Neuronal stem cell (in vitro differentiated cells): ENCODE data around the gene CAST.
A peak's percentile ranks its signal among the peaks of the same experiment; 100 is the strongest.

ENCODE experiments used
- DNase-seq: peaks from one replicate; pipeline ENCODE4 v3.0.0-alpha.2; 2013; ENCODE audit warnings: low spot score
- H2AFZ ChIP-seq: one replicate; pipeline ENCODE4 v1.6.1; 2013; ENCODE audit warnings: mild to moderate bottlenecking, low read length, inconsistent platforms
- H2AK5ac ChIP-seq: 2 replicates; pipeline ENCODE4 v1.6.1; 2013; ENCODE audit warnings: low read depth, mild to moderate bottlenecking, inconsistent platforms, low read length, moderate library complexity, mixed read lengths
- H2BK120ac ChIP-seq: 2 replicates; pipeline ENCODE4 v1.6.1; 2013; ENCODE audit warnings: low read depth, mild to moderate bottlenecking, inconsistent platforms, low read length, moderate library complexity, mixed read lengths
- H2BK12ac ChIP-seq: one replicate; pipeline ENCODE4 v1.6.1; 2013; ENCODE audit warnings: low read length, inconsistent platforms
- H2BK15ac ChIP-seq: 2 replicates; pipeline ENCODE4 v1.6.1; 2013; ENCODE audit warnings: mild to moderate bottlenecking, low read length, inconsistent platforms, mixed read lengths
- H2BK5ac ChIP-seq: one replicate; pipeline ENCODE4 v1.6.1; 2013; ENCODE audit warnings: inconsistent platforms, mild to moderate bottlenecking, low read length, moderate library complexity
- H3K14ac ChIP-seq: one replicate; pipeline ENCODE4 v1.6.1; 2013; ENCODE audit warnings: low read length, inconsistent platforms
- H3K18ac ChIP-seq: 2 replicates; pipeline ENCODE4 v1.6.1; 2013; ENCODE audit warnings: low read length, inconsistent platforms
- H3K23ac ChIP-seq: 2 replicates; pipeline ENCODE4 v1.6.1; 2013; ENCODE audit warnings: low read depth, mild to moderate bottlenecking, mixed read lengths, low read length, inconsistent platforms; ENCODE audit not compliant: poor library complexity
- H3K27ac ChIP-seq: replicated peaks from 3 replicates; pipeline ENCODE4 v1.5.1; 2013; ENCODE audit warnings: low read length, inconsistent platforms
- H3K27me3 ChIP-seq, 3 experiments: 2 replicates each; pipeline ENCODE4 v1.6.1; 2013; ENCODE audit warnings: low read length in 3 of 3, mild to moderate bottlenecking in 2 of 3, inconsistent platforms in 1 of 3, low read depth in 1 of 3, mixed read lengths in 1 of 3, moderate library complexity in 1 of 3; ENCODE audit not compliant: control insufficient read depth in 3 of 3, insufficient read depth in 3 of 3
- H3K36me3 ChIP-seq, 2 donors: replicated peaks in 1 of 2; 2 replicates each; pipeline ENCODE4 v1.6.1; 2013; ENCODE audit warnings: low read length in 2 of 2; ENCODE audit not compliant: control insufficient read depth in 2 of 2, insufficient read depth in 2 of 2
- H3K4ac ChIP-seq: 2 replicates; pipeline ENCODE4 v1.6.1; 2013; ENCODE audit warnings: inconsistent platforms, mild to moderate bottlenecking, low read length, moderate library complexity
- H3K4me1 ChIP-seq, 2 donors: 1 replicate in 1 of 2; 2 replicates in 1 of 2; pipeline ENCODE4 v1.6.1; 2013; ENCODE audit warnings: low read length in 2 of 2, low read depth in 1 of 2; ENCODE audit not compliant: control insufficient read depth in 2 of 2, insufficient read depth in 1 of 2
- H3K4me2 ChIP-seq: one replicate; pipeline ENCODE4 v1.6.1; 2013; ENCODE audit warnings: mild to moderate bottlenecking, low read length, inconsistent platforms; ENCODE audit not compliant: insufficient read depth, poor library complexity, severe bottlenecking
- H3K4me3 ChIP-seq, 2 donors: 2 replicates each; pipeline ENCODE4 v1.5.1; 2013; ENCODE audit warnings: low read length in 2 of 2, mild to moderate bottlenecking in 2 of 2, inconsistent platforms in 1 of 2, moderate library complexity in 1 of 2
- H3K79me1 ChIP-seq: one replicate; pipeline ENCODE4 v1.6.1; 2013; ENCODE audit warnings: low read depth, mild to moderate bottlenecking, inconsistent platforms, low read length, moderate library complexity
- H3K9ac ChIP-seq: one replicate; pipeline ENCODE4 v1.6.1; 2013; ENCODE audit warnings: mild to moderate bottlenecking, low read depth, low read length, inconsistent platforms; ENCODE audit not compliant: poor library complexity
- H3K9me3 ChIP-seq, 2 donors: replicated peaks in 1 of 2; 2 replicates each; pipeline versions ENCODE3 to v1.6.1; 2013; ENCODE audit warnings: low read length in 2 of 2, mild to moderate bottlenecking in 2 of 2, inconsistent platforms in 1 of 2, low read depth in 1 of 2, mixed read lengths in 1 of 2, moderate library complexity in 1 of 2; ENCODE audit not compliant: control insufficient read depth in 2 of 2, insufficient read depth in 1 of 2
- H4K8ac ChIP-seq: one replicate; pipeline ENCODE4 v1.6.1; 2013; ENCODE audit warnings: low read depth, mild to moderate bottlenecking, inconsistent platforms, low read length, moderate library complexity
- H4K91ac ChIP-seq: one replicate; pipeline ENCODE4 v1.6.1; 2013; ENCODE audit warnings: low read length, low read depth, mild to moderate bottlenecking, inconsistent platforms; ENCODE audit not compliant: poor library complexity
- WGBS, 2 donors: extraction: QIAGEN DNeasy Blood & Tissue Kit; methylation state at CpG; one replicate each; pipeline ENCODE4 v1.1.7; 2013; ENCODE audit warnings: missing lambda C conversion rate in 2 of 2, mixed read lengths in 1 of 2; ENCODE audit not compliant: insufficient read length in 2 of 2, insufficient replicate concordance in 1 of 2; ENCODE audit errors: extremely low coverage in 2 of 2; 5-methylcytosine and 5-hydroxymethylcytosine counted together

The CAST gene

DNA sequence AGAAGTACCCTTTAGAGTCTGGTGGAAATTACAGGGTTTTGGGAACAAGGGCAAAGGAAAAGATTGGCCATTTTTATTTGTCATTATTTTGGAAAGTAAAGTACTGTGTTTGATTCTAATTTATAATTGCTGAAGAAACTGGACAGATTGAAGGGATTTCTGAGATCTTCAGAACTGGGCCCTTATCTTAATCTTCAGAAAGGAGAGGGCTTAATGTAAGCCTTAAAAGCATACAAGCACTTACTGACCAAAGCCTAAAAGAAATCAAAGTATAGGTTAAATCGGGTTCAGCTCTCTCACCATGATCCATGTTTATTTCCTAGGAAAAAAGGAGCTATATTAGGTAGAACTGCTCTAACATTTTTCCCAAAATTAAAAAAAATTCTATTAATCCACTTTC lies 109.9 kb downstream of the CAST start:
- DNase-seq, result no peak
- no peak overlapping the region for H4K91ac ChIP-seq
- no peak overlapping the region for H3K14ac ChIP-seq
- H3K27me3 ChIP-seq, result no peaks in the 10 kb centered on the region
- H2AK5ac ChIP-seq, result no peak overlapping the region
- no peak overlapping the region for H3K4ac ChIP-seq
- no CpG with 5 or more reads among the region's 1 CpG for WGBS, 2 donors
- no peak overlapping the region for H3K9ac ChIP-seq
- no peak overlapping the region for H3K27ac ChIP-seq
- no peak overlapping the region for H2BK120ac ChIP-seq
- no peak overlapping the region for H4K8ac ChIP-seq
- no peak overlapping the region for H2BK12ac ChIP-seq
- no peak overlapping the region for H3K23ac ChIP-seq
- H2BK15ac ChIP-seq, result no peak overlapping the region
- peaks cover 0 to 2% of the 10 kb centered on the region in 2 donors for H3K4me1 ChIP-seq
- H3K4me2 ChIP-seq, result no peak overlapping the region
- H2BK5ac ChIP-seq, result no peak overlapping the region
- H3K79me1 ChIP-seq, result no peaks in the 10 kb centered on the region
- H3K4me3 ChIP-seq, result no peak overlapping the region
- H2AFZ ChIP-seq, result no peak overlapping the region
- H3K9me3 ChIP-seq, result no peaks in the 10 kb centered on the region
- H3K18ac ChIP-seq, result no peak overlapping the region
- peaks cover 2 to 99% of the 10 kb centered on the region in 2 donors for H3K36me3 ChIP-seq

DNA sequence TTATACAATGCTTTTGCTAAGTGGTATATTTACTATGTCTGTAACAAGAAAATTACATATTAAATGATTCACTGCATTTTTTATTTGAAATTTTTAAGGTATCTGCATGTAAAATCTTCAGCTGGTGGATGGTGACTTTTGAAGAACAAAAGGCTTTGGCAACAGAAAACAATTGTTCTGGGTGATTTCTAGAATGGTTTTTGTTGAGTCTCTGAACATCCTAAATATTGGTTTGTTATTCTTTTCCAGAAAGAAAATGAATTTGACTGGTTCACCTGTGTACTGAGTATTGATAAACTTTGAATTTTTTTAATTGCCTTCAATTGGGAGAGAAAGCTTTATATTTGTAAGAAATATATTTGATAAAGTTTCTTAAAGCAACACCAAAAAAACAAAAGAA lies 110.4 kb downstream of the CAST start:
- Histone ChIP-seq H3K36me3 (peaks cover 2 to 98% of the 10 kb centered on the region in 2 donors), H3K18ac (no peak overlapping the region), H3K9me3 (no peaks in the 10 kb centered on the region), H3K23ac (no peak overlapping the region), H2BK15ac (no peak overlapping the region), H2AFZ (no peak overlapping the region), H4K91ac (no peak overlapping the region), H2AK5ac (no peak overlapping the region), H3K27me3 (no peaks in the 10 kb centered on the region), H2BK12ac (no peak overlapping the region), H3K4me3 (no peak overlapping the region), H3K79me1 (no peaks in the 10 kb centered on the region), H2BK5ac (no peak overlapping the region), H3K4me2 (no peak overlapping the region), H2BK120ac (no peak overlapping the region), H3K27ac (no peak overlapping the region), H3K4ac (no peak overlapping the region), H3K9ac (no peak overlapping the region), H3K14ac (no peak overlapping the region), H4K8ac (no peak overlapping the region), H3K4me1 (peaks cover 0 to 2% of the 10 kb centered on the region in 2 donors)
- DNase-seq, result no peak

DNA sequence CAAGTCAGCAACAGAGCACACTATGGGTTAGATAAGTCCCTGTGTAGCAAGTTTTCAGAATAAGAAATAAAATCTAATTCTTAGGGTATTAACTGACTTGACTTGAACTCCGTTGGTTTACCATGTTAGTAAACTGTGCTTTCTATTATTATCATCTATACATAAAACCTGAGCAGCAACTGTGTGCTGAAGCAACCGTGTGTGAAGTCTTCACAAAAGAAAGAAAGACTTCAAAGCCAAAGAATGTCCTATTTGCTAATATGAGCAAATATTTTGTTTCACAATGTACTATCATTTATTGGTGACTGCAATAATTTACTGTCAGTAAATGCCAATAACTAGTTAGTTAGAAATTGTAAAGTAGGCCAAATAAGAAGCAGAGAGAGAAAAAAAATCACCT lies 112.9 kb downstream of the CAST start:
- H3K4ac ChIP-seq, result no peak overlapping the region
- H3K23ac ChIP-seq, result no peak overlapping the region
- DNase-seq, result no peak
- no peak overlapping the region for H2BK12ac ChIP-seq
- no peak overlapping the region for H4K8ac ChIP-seq
- H3K14ac ChIP-seq, result no peak overlapping the region
- H2BK120ac ChIP-seq, result no peak overlapping the region
- H2AK5ac ChIP-seq, result no peak overlapping the region
- WGBS, 2 donors, result no CpG with 5 or more reads among the region's 2 CpGs
- no peak overlapping the region for H3K9ac ChIP-seq
- no peak overlapping the region for H4K91ac ChIP-seq
- no peak overlapping the region for H2BK5ac ChIP-seq
- no peaks in the 10 kb centered on the region for H3K79me1 ChIP-seq
- H3K9me3 ChIP-seq, result no peaks in the 10 kb centered on the region
- no peak overlapping the region for H3K4me2 ChIP-seq
- H3K18ac ChIP-seq, result no peak overlapping the region
- peaks cover 0 to 2% of the 10 kb centered on the region in 2 donors for H3K4me1 ChIP-seq
- peaks cover 0 to 98% of the 10 kb centered on the region in 2 donors for H3K36me3 ChIP-seq
- no peak overlapping the region for H2BK15ac ChIP-seq
- no peak overlapping the region for H3K4me3 ChIP-seq
- H3K27me3 ChIP-seq, result no peaks in the 10 kb centered on the region
- H3K27ac ChIP-seq, result no peak overlapping the region
- H2AFZ ChIP-seq, result no peak overlapping the region

DNA sequence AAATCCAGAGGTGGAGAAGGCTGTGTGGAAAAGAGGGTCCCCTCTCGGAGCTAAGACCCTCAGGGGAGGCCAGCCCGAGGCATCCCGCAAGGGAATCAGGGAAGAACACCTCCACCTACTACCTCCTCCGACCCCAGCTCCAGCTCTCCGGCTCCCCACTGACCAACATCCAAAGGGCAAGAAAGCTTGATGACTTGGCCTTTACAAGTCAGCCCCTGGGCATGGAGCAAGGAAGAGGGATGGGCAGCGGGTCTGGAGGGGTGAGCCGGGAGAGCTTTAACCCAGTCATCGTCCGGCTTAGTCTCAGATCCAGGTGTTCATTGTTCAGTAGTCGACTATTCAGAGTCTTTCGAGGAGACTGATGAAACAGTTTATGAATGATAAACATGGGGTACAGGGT lies 113.5 kb downstream of the CAST start:
- no peak overlapping the region for H3K18ac ChIP-seq
- no peak overlapping the region for H3K4me3 ChIP-seq
- no peak for DNase-seq
- no peaks in the 10 kb centered on the region for H3K79me1 ChIP-seq
- H3K23ac ChIP-seq, result no peak overlapping the region
- H2BK15ac ChIP-seq, result no peak overlapping the region
- peak overlapping the region; percentile 51 for H2AK5ac ChIP-seq
- no peaks in the 10 kb centered on the region for H3K27me3 ChIP-seq
- no peak overlapping the region for H3K4me2 ChIP-seq
- H3K4ac ChIP-seq, result no peak overlapping the region
- no peak overlapping the region for H2BK120ac ChIP-seq
- no peaks in the 10 kb centered on the region for H3K9me3 ChIP-seq
- no peak overlapping the region for H2BK12ac ChIP-seq
- H4K8ac ChIP-seq, result no peak overlapping the region
- H3K14ac ChIP-seq, result no peak overlapping the region
- no peak overlapping the region for H2AFZ ChIP-seq
- WGBS, 2 donors, result no CpG with 5 or more reads among the region's 11 CpGs
- H2BK5ac ChIP-seq, result no peak overlapping the region
- H4K91ac ChIP-seq, result no peak overlapping the region
- H3K4me1 ChIP-seq, result peaks cover 0 to 2% of the 10 kb centered on the region in 2 donors
- no peak overlapping the region for H3K27ac ChIP-seq
- H3K9ac ChIP-seq, result no peak overlapping the region
- peaks cover 0 to 98% of the 10 kb centered on the region in 2 donors for H3K36me3 ChIP-seq
